ENCODE measurements around the gene IFI30.

Gene IFI30

GRCh38 chr19:18171605-18172327, 1.8 kb upstream of the IFI30 start:
- peak in 1 of 2 donors; percentile 54 for DNase-seq

GRCh38 chr19:18172331-18173053, 1.1 kb upstream of the IFI30 start:
- DNase-seq, result no peak

- peak in 1 of 2 donors; percentile 87 for DNase-seq
Measured at GRCh38 chr19:18173054-18173571, 500 bp upstream of the IFI30 start.

GRCh38 chr19:18174983-18175382, 1.4 kb downstream of the IFI30 start:
- no peak for DNase-seq

- no peak for DNase-seq
Measured at GRCh38 chr19:18176367-18177310, 3.0 kb downstream of the IFI30 start.

GRCh38 chr19:18179957-18180356, 6.3 kb downstream of the IFI30 start:
- DNase-seq, result no peak

- DNase-seq, result no peak
Measured at GRCh38 chr19:18183529-18183928, 9.9 kb downstream of the IFI30 start.

- no peak for DNase-seq
Measured at GRCh38 chr19:18185538-18185937, 11.9 kb downstream of the IFI30 start.

GRCh38 chr19:18190278-18190677, 16.7 kb downstream of the IFI30 start:
- no peak for DNase-seq

- DNase-seq, result no peak
Measured at GRCh38 chr19:18191640-18192062, 18.0 kb downstream of the IFI30 start.

GRCh38 chr19:18192673-18193387, 19.2 kb downstream of the IFI30 start, which contains the start of gene MPV17L2:
TSS of gene MPV17L2 (plus strand) at chr19:18193218. CDS start at chr19:18193282, 64 bp downstream.
- peak; percentile 100 for DNase-seq

- no peak for DNase-seq
Measured at GRCh38 chr19:18193388-18194180, 20.0 kb downstream of the IFI30 start.

- no peak for DNase-seq
Measured at GRCh38 chr19:18194181-18194530, 20.5 kb downstream of the IFI30 start.

- peak; percentile 40 to 70 for DNase-seq
Measured at GRCh38 chr19:18194554-18195238, 21.1 kb downstream of the IFI30 start.

- DNase-seq, result no peak
Measured at GRCh38 chr19:18196511-18196845, 22.9 kb downstream of the IFI30 start.

GRCh38 chr19:18197306-18197705, 23.7 kb downstream of the IFI30 start:
- DNase-seq, result no peak

- no peak for DNase-seq
Measured at GRCh38 chr19:18197941-18198340, 24.3 kb downstream of the IFI30 start.

- no peak for DNase-seq
Measured at GRCh38 chr19:18198374-18198773, 24.8 kb downstream of the IFI30 start.

GRCh38 chr19:18202397-18202777, 28.8 kb downstream of the IFI30 start:
- DNase-seq, result no peak

- DNase-seq, result peak in 1 of 2 donors; percentile 39
Measured at GRCh38 chr19:18202778-18203407, 29.3 kb downstream of the IFI30 start.
